ENCODE results near the gene SLC13A4.

The SLC13A4 gene

GRCh38 chr7:135753616-135754413 is 25.8 kb upstream of the SLC13A4 start:
- no peak for TF ChIP-seq CTCF (IDR thresholded peaks at IDR 0.05; ENCODE audit: low read length, missing control alignments)
- no peak overlapping the region for H3K4me3 ChIP-seq (replicated peaks; ENCODE audit: low read depth, low read length)
- no peak for DNase-seq (ENCODE audit: low read depth)

GRCh38 chr7:135748770-135749169 is 20.8 kb upstream of the SLC13A4 start, which contains the start of gene FAM180A:
Gene FAM180A, minus strand, starts transcription at chr7:135748813. Its CDS starts 233 bp downstream, at chr7:135748580.
- DNase-seq (ENCODE audit: low read depth) = peak; percentile 88
- TF ChIP-seq CTCF (IDR thresholded peaks at IDR 0.05; ENCODE audit: low read length, missing control alignments) = no peak
- peak within 1 kb of the TSS; percentile 10 for H3K4me3 ChIP-seq (replicated peaks; ENCODE audit: low read depth, low read length)

GRCh38 chr7:135747366-135747765 is 19.4 kb upstream of the SLC13A4 start:
- no peak overlapping the region for H3K4me3 ChIP-seq (replicated peaks; ENCODE audit: low read depth, low read length)
- DNase-seq (ENCODE audit: low read depth) = no peak
- TF ChIP-seq CTCF (IDR thresholded peaks at IDR 0.05; ENCODE audit: low read length, missing control alignments) = no peak

- DNase-seq (ENCODE audit: low read depth) = peak; percentile 95
- H3K4me3 ChIP-seq (replicated peaks; ENCODE audit: low read depth, low read length) = no peak overlapping the region
- no peak for TF ChIP-seq CTCF (IDR thresholded peaks at IDR 0.05; ENCODE audit: low read length, missing control alignments)
Observed at GRCh38 chr7:135745703-135746312, 17.8 kb upstream of the SLC13A4 start.

GRCh38 chr7:135744938-135745702 is 17.1 kb upstream of the SLC13A4 start:
- peak; percentile 64 for DNase-seq (ENCODE audit: low read depth)
- H3K4me3 ChIP-seq (replicated peaks; ENCODE audit: low read depth, low read length) = no peak overlapping the region
- TF ChIP-seq CTCF (IDR thresholded peaks at IDR 0.05; ENCODE audit: low read length, missing control alignments) = no peak

- peak; percentile 55 for DNase-seq (ENCODE audit: low read depth)
Observed at GRCh38 chr7:135743907-135744731, 16.1 kb upstream of the SLC13A4 start.

More at GRCh38 chr7:135743907-135744731, 16.1 kb upstream of the SLC13A4 start:
- no peak for TF ChIP-seq CTCF (IDR thresholded peaks at IDR 0.05; ENCODE audit: low read length, missing control alignments)
- H3K4me3 ChIP-seq (replicated peaks; ENCODE audit: low read depth, low read length) = no peak overlapping the region
